ENCODE results near the gene NLGN4X. TPM values are rescaled to one million over a fixed set of nuclear protein-coding genes. Genes with fewer than 3 reads are reported as not detected.

NLGN4X gene
- total and polyA plus RNA-seq, 4 donors, result 0.24 to 5.0 (median 0.86) TPM

DNA sequence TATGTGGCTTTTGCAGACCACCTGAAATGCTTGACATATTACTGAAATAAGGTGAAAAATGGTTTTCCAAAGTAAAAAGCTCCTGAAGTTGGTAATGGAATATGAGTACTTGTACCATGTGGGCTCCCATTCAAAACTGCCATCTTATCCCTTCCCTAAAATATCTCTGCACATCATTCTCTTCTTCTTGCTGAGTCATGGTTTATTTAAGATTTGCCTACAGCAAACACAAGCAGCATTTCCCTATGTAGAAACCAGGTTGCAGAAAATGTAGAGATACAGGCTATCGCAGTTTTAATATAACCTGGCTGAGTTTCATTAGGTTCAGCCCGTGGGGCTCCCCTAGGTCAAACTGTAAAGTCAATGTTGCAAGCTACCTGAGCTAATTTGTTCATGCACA lies 270.1 kb downstream of the NLGN4X start:
- no peak overlapping the region for H3K9ac ChIP-seq (ENCODE audit: insufficient read depth in 1 of 2, low read length in 2 of 2)
- no peaks in the 10 kb centered on the region for H3K9me3 ChIP-seq (ENCODE audit: control insufficient read depth in 4 of 4, insufficient read depth in 3 of 4, low read length in 3 of 4)
- DNase-seq (no peak), ATAC-seq (ENCODE audit: insufficient read depth, low FRiP score) (no peak)
- H3K27me3 ChIP-seq (ENCODE audit: control insufficient read depth in 3 of 3, insufficient read depth in 3 of 3, low read length in 2 of 3), result peaks cover 0 to 27% (median 2%) of the 10 kb centered on the region in 3 donors
- no peak overlapping the region for H3K4me3 ChIP-seq
- no peaks in the 10 kb centered on the region for H3K4me1 ChIP-seq (ENCODE audit: control insufficient read depth in 5 of 5, insufficient read depth in 5 of 5, low read length in 5 of 5)
- no peak overlapping the region for H3K27ac ChIP-seq (ENCODE audit: low read depth in 1 of 2, low read length in 1 of 2)
- 85 to 89% methylated on average over 2 of the region's 2 CpGs for WGBS, 2 donors
- TF ChIP-seq CTCF (IDR thresholded peaks at IDR 0.05; ENCODE audit: control extremely low read depth, extremely low read depth), result no peak
- no peaks in the 10 kb centered on the region for H3K36me3 ChIP-seq (ENCODE audit: control insufficient read depth in 4 of 4, insufficient read depth in 4 of 4, low read length in 4 of 4)

- ATAC-seq (ENCODE audit: insufficient read depth, low FRiP score), result no peak
Observed at GRCh38 chrX:5957506-5957905, 271.2 kb downstream of the NLGN4X start.

GRCh38 chrX:5936438-5936837 lies 292.2 kb downstream of the NLGN4X start:
- WGBS, 2 donors, result 51 to 59% methylated on average over 6 of the region's 6 CpGs
- Histone ChIP-seq H3K9ac (ENCODE audit: insufficient read depth in 1 of 2, low read length in 2 of 2) (no peak overlapping the region), H3K9me3 (ENCODE audit: control insufficient read depth in 4 of 4, insufficient read depth in 3 of 4, low read length in 3 of 4) (no peaks in the 10 kb centered on the region), H3K27ac (ENCODE audit: low read depth in 1 of 2, low read length in 1 of 2) (no peak overlapping the region), H3K4me3 (no peak overlapping the region), H3K27me3 (ENCODE audit: control insufficient read depth in 3 of 3, insufficient read depth in 3 of 3, low read length in 2 of 3) (peaks cover 0 to 23% (median 4%) of the 10 kb centered on the region in 3 donors), H3K4me1 (ENCODE audit: control insufficient read depth in 5 of 5, insufficient read depth in 5 of 5, low read length in 5 of 5) (no peaks in the 10 kb centered on the region), H3K36me3 (ENCODE audit: control insufficient read depth in 4 of 4, insufficient read depth in 4 of 4, low read length in 4 of 4) (no peaks in the 10 kb centered on the region)
- no peak for TF ChIP-seq CTCF (IDR thresholded peaks at IDR 0.05; ENCODE audit: control extremely low read depth, extremely low read depth)
- DNase-seq (no peak), ATAC-seq (ENCODE audit: insufficient read depth, low FRiP score) (no peak)

More at GRCh38 chrX:5957506-5957905, 271.2 kb downstream of the NLGN4X start:
- H3K36me3 ChIP-seq (ENCODE audit: control insufficient read depth in 4 of 4, insufficient read depth in 4 of 4, low read length in 4 of 4), result no peaks in the 10 kb centered on the region
- DNase-seq, result no peak
- no peaks in the 10 kb centered on the region for H3K9me3 ChIP-seq (ENCODE audit: control insufficient read depth in 4 of 4, insufficient read depth in 3 of 4, low read length in 3 of 4)
- peaks cover 0 to 27% (median 2%) of the 10 kb centered on the region in 3 donors for H3K27me3 ChIP-seq (ENCODE audit: control insufficient read depth in 3 of 3, insufficient read depth in 3 of 3, low read length in 2 of 3)
- H3K27ac ChIP-seq (ENCODE audit: low read depth in 1 of 2, low read length in 1 of 2), result no peak overlapping the region
- 39 to 60% methylated on average over 3 of the region's 3 CpGs for WGBS, 2 donors
- TF ChIP-seq CTCF (IDR thresholded peaks at IDR 0.05; ENCODE audit: control extremely low read depth, extremely low read depth), result no peak
- no peak overlapping the region for H3K9ac ChIP-seq (ENCODE audit: insufficient read depth in 1 of 2, low read length in 2 of 2)
- no peak overlapping the region for H3K4me3 ChIP-seq
- H3K4me1 ChIP-seq (ENCODE audit: control insufficient read depth in 5 of 5, insufficient read depth in 5 of 5, low read length in 5 of 5), result no peaks in the 10 kb centered on the region

GRCh38 chrX:5928224-5928623 lies 300.4 kb downstream of the NLGN4X start:
- WGBS, 2 donors, result 57 to 66% methylated on average over 2 of the region's 2 CpGs

More at GRCh38 chrX:5928224-5928623, 300.4 kb downstream of the NLGN4X start:
- Histone ChIP-seq H3K9me3 (ENCODE audit: control insufficient read depth in 4 of 4, insufficient read depth in 3 of 4, low read length in 3 of 4) (no peaks in the 10 kb centered on the region), H3K4me1 (ENCODE audit: control insufficient read depth in 5 of 5, insufficient read depth in 5 of 5, low read length in 5 of 5) (no peaks in the 10 kb centered on the region), H3K36me3 (ENCODE audit: control insufficient read depth in 4 of 4, insufficient read depth in 4 of 4, low read length in 4 of 4) (no peaks in the 10 kb centered on the region), H3K4me3 (no peak overlapping the region), H3K9ac (ENCODE audit: insufficient read depth in 1 of 2, low read length in 2 of 2) (no peak overlapping the region), H3K27ac (ENCODE audit: low read depth in 1 of 2, low read length in 1 of 2) (no peak overlapping the region), H3K27me3 (ENCODE audit: control insufficient read depth in 3 of 3, insufficient read depth in 3 of 3, low read length in 2 of 3) (peaks cover 0 to 21% (median 0%) of the 10 kb centered on the region in 3 donors)
- ATAC-seq (ENCODE audit: insufficient read depth, low FRiP score), result no peak
- TF ChIP-seq CTCF (IDR thresholded peaks at IDR 0.05; ENCODE audit: control extremely low read depth, extremely low read depth), result no peak
- no peak for DNase-seq
